Sigmoid colon (tissue), 7 donors: Measurements from ENCODE around the gene RMND1. TPM values are rescaled to one million over a fixed set of nuclear protein-coding genes. Genes with fewer than 3 reads are reported as not detected.
"Not testable (repeated sequence)": the region's sequence is repeated elsewhere in the genome, so short reads cannot be mapped to it uniquely, and the experiment has no call there.

ENCODE experiments used
- DNase-seq: peaks from one replicate; pipeline ENCODE4 v3.0.0-alpha.2; 2019
- H3K27ac ChIP-seq, 4 donors: fragments of 200-600 bp; sonication (generic); one replicate each; pipeline ENCODE4 v1.5.1; 2016 to 2019; ENCODE audit warnings: mild to moderate bottlenecking in 1 of 4
- H3K27me3 ChIP-seq, 3 donors: fragments of 200-600 bp; sonication (generic); one replicate each; pipeline ENCODE4 v1.5.1; 2019; ENCODE audit warnings: mild to moderate bottlenecking in 1 of 3
- H3K36me3 ChIP-seq, 4 donors: fragments of 200-600 bp; sonication (generic); one replicate each; pipeline ENCODE4 v1.5.1; 2016 to 2019
- H3K4me1 ChIP-seq, 4 donors: fragments of 200-600 bp; sonication (generic); one replicate each; pipeline ENCODE4 v1.5.1; 2017 to 2019
- H3K4me3 ChIP-seq, 4 donors: fragments of 200-600 bp; sonication (generic); one replicate each; pipeline ENCODE4 v1.5.1; 2017 to 2019; ENCODE audit warnings: mild to moderate bottlenecking in 2 of 4, moderate library complexity in 1 of 4
- H3K9me3 ChIP-seq, 4 donors: fragments of 200-600 bp in 3 of 4; sonication (generic) in 3 of 4; one replicate each; pipeline versions ENCODE4 v1.5.1 to v1.6.1; 2013 to 2019
- EP300 ChIP-seq, 4 donors: sonication (generic); formaldehyde crosslinking; IDR thresholded peaks; one replicate each; pipeline ENCODE4 v1.6.1; 2017; ENCODE audit warnings: antibody characterized with exemption in 4 of 4
- POLR2A ChIP-seq, 2 donors: fragments of 450-650 bp; IDR thresholded peaks; one replicate each; pipeline ENCODE4 v1.6.1; 2016; ENCODE audit warnings: antibody characterized with exemption in 2 of 2, mild to moderate bottlenecking in 2 of 2, moderate library complexity in 2 of 2
- POLR2AphosphoS5 ChIP-seq, 4 donors: sonication (generic); formaldehyde crosslinking; IDR thresholded peaks; one replicate each; pipeline ENCODE4 v1.6.1; 2017; ENCODE audit warnings: antibody characterized with exemption in 4 of 4
- WGBS, 2 donors: extraction: QIAGEN DNeasy Blood & Tissue Kit; methylation state at CpG; one replicate each; pipeline ENCODE4 v1.1.7; 2013; 5-methylcytosine and 5-hydroxymethylcytosine counted together
- intact Hi-C: fragments of 100-400 bp; cut with DNase I; formaldehyde crosslinking; loops from one replicate; pipeline ENCODE4 v1.15.1; 2023
- polyA plus RNA-seq, 3 donors: library from polyadenylated mRNA; stranded (reverse); fragments of 200-250 nt; gene quantifications; one replicate each; pipeline ENCODE4 v1.2.3, GENCODE V29; 2013
- small RNA-seq, 3 donors: library from RNA; depleted of rRNA; stranded (forward); fragments of <200 nt; gene quantifications; one replicate each; pipeline ENCODE3, GENCODE V24; 2016
- total RNA-seq, 4 donors: library from RNA; depleted of rRNA; stranded (reverse); fragments of >200 nt; gene quantifications; one replicate each; pipeline ENCODE4 v1.1.0, GENCODE V29; 2016
- TF ChIP-seq, protein P1 (sequence below), 4 experiments: fragments of 450-650 bp in 3 of 4; fragments of 200-600 bp in 1 of 4; IDR thresholded peaks; one replicate each; pipeline ENCODE4 v1.5.1; 2016 to 2019; ENCODE audit warnings: antibody characterized with exemption in 4 of 4, mild to moderate bottlenecking in 3 of 4, moderate library complexity in 2 of 4
- donor health status: healthy with polysubstance abuse.
- donor health status: Bipolar disorder and iron deficiency.
- donor health status: healthy.

Gene RMND1
- total and polyA plus RNA-seq, 7 donors, result 12.4 to 26.3 (median 16.9) TPM

DNA sequence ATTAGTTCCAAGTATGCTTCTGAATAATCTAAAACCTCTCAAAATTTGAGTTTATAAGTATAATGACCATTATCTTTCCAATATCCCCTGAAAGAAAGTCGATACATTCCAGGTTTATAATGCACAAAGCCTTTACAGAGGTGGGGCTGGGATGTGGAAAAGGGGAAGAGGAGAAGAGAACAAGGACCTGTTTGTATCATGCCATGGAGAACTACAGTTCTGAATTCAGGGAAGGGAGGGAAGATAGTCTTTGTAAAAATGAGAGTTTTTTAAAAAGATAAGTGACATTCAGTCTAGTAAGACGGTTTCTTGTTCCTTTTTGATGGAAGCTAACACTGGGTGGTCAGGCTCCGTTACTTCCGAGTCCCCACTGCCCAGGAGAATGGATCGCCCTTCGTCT is 86.7 kb downstream of the RMND1 start:
- intact Hi-C loops, result no loop called here
- no peak overlapping the region for H3K27ac ChIP-seq
- H3K9me3 ChIP-seq, result no peaks in the 10 kb centered on the region
- TF ChIP-seq POLR2AphosphoS5 (IDR thresholded peaks at IDR 0.05) (no peak), POLR2A (IDR thresholded peaks at IDR 0.05) (no peak)
- TF ChIP-seq, protein P1, sequence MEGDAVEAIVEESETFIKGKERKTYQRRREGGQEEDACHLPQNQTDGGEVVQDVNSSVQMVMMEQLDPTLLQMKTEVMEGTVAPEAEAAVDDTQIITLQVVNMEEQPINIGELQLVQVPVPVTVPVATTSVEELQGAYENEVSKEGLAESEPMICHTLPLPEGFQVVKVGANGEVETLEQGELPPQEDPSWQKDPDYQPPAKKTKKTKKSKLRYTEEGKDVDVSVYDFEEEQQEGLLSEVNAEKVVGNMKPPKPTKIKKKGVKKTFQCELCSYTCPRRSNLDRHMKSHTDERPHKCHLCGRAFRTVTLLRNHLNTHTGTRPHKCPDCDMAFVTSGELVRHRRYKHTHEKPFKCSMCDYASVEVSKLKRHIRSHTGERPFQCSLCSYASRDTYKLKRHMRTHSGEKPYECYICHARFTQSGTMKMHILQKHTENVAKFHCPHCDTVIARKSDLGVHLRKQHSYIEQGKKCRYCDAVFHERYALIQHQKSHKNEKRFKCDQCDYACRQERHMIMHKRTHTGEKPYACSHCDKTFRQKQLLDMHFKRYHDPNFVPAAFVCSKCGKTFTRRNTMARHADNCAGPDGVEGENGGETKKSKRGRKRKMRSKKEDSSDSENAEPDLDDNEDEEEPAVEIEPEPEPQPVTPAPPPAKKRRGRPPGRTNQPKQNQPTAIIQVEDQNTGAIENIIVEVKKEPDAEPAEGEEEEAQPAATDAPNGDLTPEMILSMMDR (IDR thresholded peaks at IDR 0.05), result no peak
- peaks cover 7 to 39% (median 13%) of the 10 kb centered on the region in 4 donors for H3K36me3 ChIP-seq
- 94 to 95% methylated on average over 6 of the region's 6 CpGs for WGBS, 2 donors
- no peak overlapping the region for H3K4me3 ChIP-seq
- no peaks in the 10 kb centered on the region for H3K27me3 ChIP-seq
- peaks cover 0 to 5% (median 2%) of the 10 kb centered on the region in 4 donors for H3K4me1 ChIP-seq
- DNase-seq, result no peak

DNA sequence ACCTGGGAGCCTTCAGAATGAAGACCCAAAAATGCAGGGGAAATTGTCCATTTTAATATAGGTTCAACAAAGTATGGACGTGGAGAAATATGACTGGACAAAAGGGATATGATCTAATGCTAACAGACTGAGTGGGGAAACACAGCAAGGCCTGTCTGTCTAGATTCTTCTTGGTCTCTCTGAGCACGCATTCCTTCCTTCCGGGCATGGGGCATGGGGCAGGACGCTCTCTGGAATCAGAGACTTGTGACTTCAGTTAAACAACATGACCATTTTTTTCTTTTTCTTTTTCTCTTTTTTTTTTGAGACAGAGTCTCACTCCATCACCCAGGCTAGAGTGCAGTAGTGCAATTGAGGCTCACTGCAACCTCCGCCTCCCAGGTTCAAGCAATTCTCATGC is 92.4 kb downstream of the RMND1 start:
- no peak for DNase-seq
- H3K27me3 ChIP-seq, result no peaks in the 10 kb centered on the region
- TF ChIP-seq EP300 (IDR thresholded peaks at IDR 0.05) (no peak), POLR2AphosphoS5 (IDR thresholded peaks at IDR 0.05) (no peak), POLR2A (IDR thresholded peaks at IDR 0.05) (no peak)
- TF ChIP-seq, protein P1 (IDR thresholded peaks at IDR 0.05), result no peak
- peaks cover 0 to 48% (median 6%) of the 10 kb centered on the region in 4 donors for H3K36me3 ChIP-seq
- H3K4me1 ChIP-seq, result peaks cover 0 to 6% (median 0%) of the 10 kb centered on the region in 4 donors
- intact Hi-C loops, result no loop called here
- WGBS, 2 donors, result 96 to 97% methylated on average over 5 of the region's 5 CpGs
- no peak overlapping the region for H3K27ac ChIP-seq
- H3K4me3 ChIP-seq, result no peak overlapping the region
- H3K9me3 ChIP-seq, result no peaks in the 10 kb centered on the region

DNA sequence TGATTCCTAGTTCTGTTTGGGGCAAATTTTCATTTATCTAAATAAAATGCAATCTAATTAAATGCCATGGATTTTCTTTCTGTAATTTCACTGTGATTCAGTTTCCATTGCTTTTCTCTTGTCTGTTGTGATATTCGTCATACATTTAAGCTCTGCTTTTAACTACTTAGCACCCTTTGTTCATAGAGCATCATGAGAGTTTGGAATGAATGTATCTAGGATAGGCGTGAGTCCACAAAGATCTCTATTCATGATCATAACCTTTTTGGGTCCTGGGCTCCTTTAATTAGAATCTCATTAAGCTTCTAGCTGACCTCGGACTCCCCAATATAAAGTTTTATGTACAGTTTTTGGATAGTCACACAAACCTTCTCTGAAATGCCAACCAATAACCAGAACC is 93.5 kb downstream of the RMND1 start:
- Histone ChIP-seq H3K9me3 (no peaks in the 10 kb centered on the region), H3K27ac (no peak overlapping the region), H3K4me1 (peaks cover 0 to 6% (median 0%) of the 10 kb centered on the region in 4 donors), H3K4me3 (no peak overlapping the region), H3K36me3 (peaks cover 0 to 55% (median 6%) of the 10 kb centered on the region in 4 donors), H3K27me3 (no peaks in the 10 kb centered on the region)
- TF ChIP-seq EP300 (IDR thresholded peaks at IDR 0.05) (no peak), POLR2AphosphoS5 (IDR thresholded peaks at IDR 0.05) (no peak)
- TF ChIP-seq, protein P1 (IDR thresholded peaks at IDR 0.05), result no peak
- DNase-seq, result no peak
- intact Hi-C loops, result no loop called here
- WGBS, 2 donors, result 91% methylated on average over 3 of the region's 3 CpGs

DNA sequence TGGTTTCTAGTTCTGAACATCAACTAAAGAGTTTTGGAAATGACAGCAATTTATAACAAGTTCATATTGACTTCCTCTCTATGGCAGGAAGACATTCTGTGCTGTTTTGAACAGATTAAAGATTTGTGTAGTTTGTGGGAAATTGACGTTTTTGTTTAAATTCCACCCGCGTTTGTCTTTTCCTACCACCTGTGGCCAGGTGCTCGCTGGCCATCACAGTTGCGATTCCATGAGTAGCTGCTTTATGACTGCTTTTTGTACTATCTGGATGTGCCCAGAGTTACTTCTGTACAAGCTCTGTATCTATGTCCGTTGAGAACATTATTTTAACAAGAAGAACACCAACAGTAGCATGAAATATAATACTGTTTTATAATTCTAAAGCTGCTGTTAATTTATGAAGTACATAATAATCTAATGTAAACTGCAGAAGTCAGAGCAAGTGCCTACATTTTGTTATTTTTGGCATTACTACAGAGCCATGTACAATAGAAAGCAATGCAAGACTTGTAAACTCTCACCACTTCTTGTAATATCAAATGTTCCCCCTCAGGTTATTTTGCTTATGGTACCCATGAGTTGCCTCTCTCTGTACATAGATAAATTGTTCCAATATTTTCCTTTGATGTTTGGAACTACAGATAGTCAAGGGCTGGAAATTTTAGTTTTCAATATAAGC is 94.0 kb downstream of the RMND1 start:
- peaks cover 0 to 6% (median 0%) of the 10 kb centered on the region in 4 donors for H3K4me1 ChIP-seq
- no peaks in the 10 kb centered on the region for H3K9me3 ChIP-seq
- TF ChIP-seq POLR2A (IDR thresholded peaks at IDR 0.05) (no peak), EP300 (IDR thresholded peaks at IDR 0.05) (no peak), POLR2AphosphoS5 (IDR thresholded peaks at IDR 0.05) (no peak)
- TF ChIP-seq, protein P1 (IDR thresholded peaks at IDR 0.05), result no peak
- no peak overlapping the region for H3K4me3 ChIP-seq
- no peaks in the 10 kb centered on the region for H3K27me3 ChIP-seq
- 63 to 82% methylated on average over 6 of the region's 6 CpGs for WGBS, 2 donors
- peaks cover 0 to 58% (median 6%) of the 10 kb centered on the region in 4 donors for H3K36me3 ChIP-seq
- no peak overlapping the region for H3K27ac ChIP-seq
- no peak for DNase-seq
- intact Hi-C loops, result no loop called here

DNA sequence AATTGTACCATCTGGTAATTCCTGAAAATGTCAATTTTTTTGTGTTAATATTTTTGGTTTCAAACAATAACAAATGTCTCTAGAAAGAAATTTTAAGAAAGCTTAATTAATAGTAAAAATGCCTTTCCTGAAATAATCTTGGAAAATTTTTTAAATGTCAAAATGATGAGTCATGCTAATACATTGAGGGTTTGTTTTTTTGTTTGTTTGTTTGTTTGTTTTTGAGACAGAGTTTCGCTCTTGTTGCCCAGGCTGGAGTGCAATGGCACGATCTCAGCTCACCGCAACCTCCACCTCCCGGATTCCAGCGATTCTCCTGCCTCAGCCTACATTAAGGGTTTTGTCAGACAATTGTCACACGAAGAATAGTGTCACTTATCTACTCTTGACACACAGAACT is 94.9 kb downstream of the RMND1 start:
- H3K4me1 ChIP-seq, DNase-seq, H3K4me3 ChIP-seq, H3K27me3 ChIP-seq, H3K9me3 ChIP-seq, intact Hi-C loops: not testable (repeated sequence)
- 95 to 96% methylated on average over 6 of the region's 6 CpGs for WGBS, 2 donors
- H3K36me3 ChIP-seq, result peaks cover 0 to 56% (median 9%) of the 10 kb centered on the region in 4 donors
- peak overlapping the region in 3 of 4 donors; percentile 7 to 29 (median 7) for H3K27ac ChIP-seq

Small RNAs within 50 kb of the gene (small RNA-seq; reads per million reads assigned to genes)
- gene RF00019, result 0 reads per million in 3 donors

Other genes with a start within 250 kb of the RMND1 start
- 100 to 1,000 TPM; 133 to 244 (median 209) TPM for gene AKAP12, start 212.2 kb downstream of the RMND1 start, total RNA-seq
- gene AKAP12, start 212.2 kb downstream of the RMND1 start, polyA plus RNA-seq, result 10 to 100 TPM in 1 of 3 donors, 1 to 10 TPM in 2; 1.2 to 17.2 (median 9.0) TPM
- gene ZBTB2, start 60.6 kb downstream of the RMND1 start, total RNA-seq, result 10 to 100 TPM in 1 of 4 donors, 1 to 10 TPM in 3; 8.6 to 11.5 (median 9.0) TPM
- gene ZBTB2, start 60.6 kb downstream of the RMND1 start, polyA plus RNA-seq, result 1 to 10 TPM; 5.8 to 8.6 (median 7.8) TPM
- under 1 TPM; 0.33 to 0.83 (median 0.56) TPM for gene CCDC170, start 41.9 kb upstream of the RMND1 start, total RNA-seq
- 1 to 10 TPM in 1 of 3 donors, under 1 TPM in 2; 0.60 to 2.5 (median 0.66) TPM for gene CCDC170, start 41.9 kb upstream of the RMND1 start, polyA plus RNA-seq